GM04503 (cell line): Measurements from ENCODE around the gene GPR84.

Experiments
- DNase-seq: peaks from one replicate; pipeline ENCODE4 v3.0.0-alpha.2; 2012; ENCODE audit warnings: low read depth

The GPR84 gene

DNA sequence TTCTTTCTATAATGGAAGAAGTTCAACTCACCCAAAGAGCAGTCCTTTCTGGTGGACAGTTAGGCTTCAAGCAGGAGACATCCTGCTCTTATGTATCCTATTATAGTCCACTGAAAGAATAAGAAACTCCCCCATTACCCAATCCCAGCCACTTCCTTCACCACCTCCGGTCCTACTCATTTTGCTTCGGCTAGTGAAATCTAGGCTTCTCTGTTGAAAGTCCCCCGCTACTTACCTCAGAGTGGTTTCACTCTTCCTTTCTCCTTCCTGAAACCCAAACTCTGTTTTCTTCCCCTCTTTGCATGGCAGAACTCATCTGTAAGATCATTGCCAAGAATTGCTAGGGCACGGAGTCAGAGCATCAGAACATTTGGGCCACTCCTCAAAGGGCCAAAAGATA is at the start of gene GPR84:
Gene GPR84, minus strand, starts transcription at position 74 of the 400 bp plus-strand sequence. CDS start 635 bp downstream, outside the sequence.
- no peak for DNase-seq

DNA sequence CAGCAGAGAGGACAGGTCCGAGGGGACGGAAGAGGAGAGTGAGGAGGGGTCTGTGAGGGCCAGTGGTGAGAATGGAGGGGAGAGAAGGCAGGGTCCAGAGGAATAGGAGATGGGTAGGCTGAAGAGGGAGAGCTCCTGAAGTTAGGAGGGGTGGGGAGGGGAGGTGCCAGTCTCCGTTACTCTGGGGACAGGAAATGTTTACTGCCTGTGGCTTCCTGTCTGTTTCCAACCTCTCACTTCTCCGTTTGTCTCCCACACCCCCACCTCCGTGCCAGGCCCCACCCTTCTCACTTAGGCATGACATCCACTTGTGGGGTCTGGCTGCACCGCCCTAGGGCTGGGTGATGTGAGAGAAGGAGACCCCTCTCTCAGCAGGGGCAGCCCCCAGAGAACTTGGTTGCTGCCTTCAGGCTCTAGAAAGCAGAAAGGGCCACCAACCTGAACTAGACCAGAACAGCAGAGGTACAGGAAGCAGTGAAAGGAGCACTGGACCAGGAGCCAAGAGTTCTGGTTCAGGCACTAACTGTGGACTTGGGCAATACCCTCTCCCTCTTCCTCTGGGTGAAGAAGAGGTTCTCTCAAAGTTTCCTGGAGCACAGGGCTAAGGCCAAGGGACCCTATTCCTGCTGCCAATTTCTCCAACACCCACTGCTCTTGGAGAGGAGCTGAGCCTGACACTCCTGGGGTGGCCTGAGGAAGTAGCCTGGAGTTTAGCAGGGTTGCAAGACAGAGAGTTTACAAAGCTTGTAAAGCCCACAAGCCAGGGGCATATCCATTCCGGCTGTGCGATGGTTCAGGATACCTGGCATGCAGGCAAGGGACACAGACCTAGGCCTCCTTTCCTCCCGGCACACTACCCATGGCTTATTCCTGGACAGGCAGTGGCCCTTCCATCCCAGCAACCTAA is 49.3 kb upstream of the GPR84 start:
- DNase-seq, result peak; percentile 46

DNA sequence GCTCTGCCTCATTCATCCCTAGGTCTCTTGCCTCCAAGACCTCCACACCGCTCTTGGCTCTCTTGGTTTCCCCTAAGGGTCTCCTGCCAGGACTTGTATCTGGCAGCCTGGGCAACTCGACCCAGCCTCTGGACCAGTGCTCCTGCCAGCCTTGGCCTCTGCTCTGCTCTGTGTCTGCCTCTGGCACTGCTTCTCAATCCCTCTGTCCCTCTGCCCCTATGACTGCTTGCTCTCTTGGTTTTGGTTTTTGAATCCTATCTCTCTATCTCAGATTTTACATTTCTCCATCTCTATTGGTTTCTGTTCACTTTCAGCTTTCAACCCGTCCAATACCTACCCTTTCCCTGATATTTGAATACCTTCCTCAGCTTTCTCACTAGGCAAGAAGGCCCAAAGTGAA is 48.5 kb upstream of the GPR84 start:
- no peak for DNase-seq

DNA sequence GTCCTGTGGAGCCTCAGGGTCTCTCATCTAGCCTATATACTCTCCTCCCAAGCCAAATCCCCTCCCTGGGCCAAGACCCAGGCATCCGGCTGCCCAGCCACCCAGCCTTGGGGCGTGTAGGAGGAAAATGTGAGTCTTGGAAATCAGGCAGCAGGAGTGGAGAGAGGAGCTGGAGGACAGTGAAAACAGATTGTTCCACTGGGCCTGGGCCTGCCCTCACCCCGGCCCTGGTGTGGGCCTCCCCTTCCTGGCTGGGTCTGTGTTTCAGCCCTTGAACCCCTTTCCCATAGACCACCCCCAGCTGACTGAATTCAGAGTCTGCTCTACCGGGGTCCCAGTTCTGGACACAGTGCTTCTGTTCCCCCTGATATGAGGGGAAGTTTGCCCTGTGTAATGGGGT is 48.1 kb upstream of the GPR84 start:
- no peak for DNase-seq

DNA sequence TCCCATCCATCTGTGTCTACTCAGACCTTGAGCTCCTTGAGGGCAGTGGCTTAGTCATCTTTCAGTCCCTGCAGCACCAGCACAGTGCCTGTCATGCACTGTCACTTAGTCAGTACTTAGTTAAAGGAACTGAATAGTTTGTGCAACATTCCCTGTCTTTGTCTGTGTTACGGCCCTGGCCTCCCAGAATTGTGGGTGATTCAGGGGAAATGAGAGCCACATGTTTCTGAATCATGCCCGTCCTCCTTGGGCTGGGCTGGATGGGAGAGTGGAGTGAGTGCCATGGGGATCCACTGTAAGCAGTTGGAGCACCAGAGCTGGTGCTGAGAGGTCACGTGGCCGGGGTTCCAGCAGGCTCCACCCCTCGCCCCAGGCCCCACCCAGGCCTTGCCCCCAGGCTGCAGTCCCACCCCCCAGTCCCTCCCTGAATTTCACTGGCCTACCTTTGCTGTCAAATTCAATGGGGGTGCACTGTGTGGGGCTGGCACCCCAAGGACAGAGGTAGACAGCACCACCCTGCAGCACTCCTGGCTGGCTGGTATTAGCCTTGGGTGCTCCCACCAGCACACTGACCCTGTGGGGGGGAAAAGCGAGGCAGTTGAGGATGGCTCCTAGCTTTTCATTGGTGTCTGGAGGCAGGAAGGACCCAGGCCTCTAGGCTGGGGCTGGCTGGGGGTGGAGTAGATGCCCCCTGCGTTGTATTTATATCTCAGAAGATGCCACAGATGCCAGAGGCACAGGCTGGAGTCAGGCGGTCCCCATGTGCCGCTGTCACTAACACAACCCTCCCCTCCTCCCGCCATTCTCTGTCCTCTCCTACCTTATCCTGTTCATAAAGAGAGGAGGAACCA is 47.3 kb upstream of the GPR84 start:
- DNase-seq, result peak; percentile 99

DNA sequence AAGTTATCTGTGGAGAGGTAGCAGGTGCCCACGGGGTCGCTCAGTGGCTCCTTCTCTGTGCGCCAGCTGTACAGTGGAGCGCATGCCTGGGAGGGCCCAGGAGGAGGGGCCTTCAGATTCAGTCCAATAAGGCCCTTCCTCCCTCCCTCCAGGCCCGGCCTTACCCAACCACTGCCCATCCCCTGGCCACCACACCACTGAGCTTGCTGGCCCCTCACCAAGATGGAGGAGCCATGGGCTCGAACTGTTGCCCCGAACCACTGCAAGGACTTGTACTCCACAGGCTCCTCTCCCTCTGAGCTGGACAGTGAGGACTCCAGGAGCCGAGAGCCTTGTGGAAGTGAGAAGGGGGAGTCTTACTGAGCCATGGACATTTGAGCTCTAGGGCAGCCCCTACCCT is 45.0 kb upstream of the GPR84 start:
- no peak for DNase-seq

DNA sequence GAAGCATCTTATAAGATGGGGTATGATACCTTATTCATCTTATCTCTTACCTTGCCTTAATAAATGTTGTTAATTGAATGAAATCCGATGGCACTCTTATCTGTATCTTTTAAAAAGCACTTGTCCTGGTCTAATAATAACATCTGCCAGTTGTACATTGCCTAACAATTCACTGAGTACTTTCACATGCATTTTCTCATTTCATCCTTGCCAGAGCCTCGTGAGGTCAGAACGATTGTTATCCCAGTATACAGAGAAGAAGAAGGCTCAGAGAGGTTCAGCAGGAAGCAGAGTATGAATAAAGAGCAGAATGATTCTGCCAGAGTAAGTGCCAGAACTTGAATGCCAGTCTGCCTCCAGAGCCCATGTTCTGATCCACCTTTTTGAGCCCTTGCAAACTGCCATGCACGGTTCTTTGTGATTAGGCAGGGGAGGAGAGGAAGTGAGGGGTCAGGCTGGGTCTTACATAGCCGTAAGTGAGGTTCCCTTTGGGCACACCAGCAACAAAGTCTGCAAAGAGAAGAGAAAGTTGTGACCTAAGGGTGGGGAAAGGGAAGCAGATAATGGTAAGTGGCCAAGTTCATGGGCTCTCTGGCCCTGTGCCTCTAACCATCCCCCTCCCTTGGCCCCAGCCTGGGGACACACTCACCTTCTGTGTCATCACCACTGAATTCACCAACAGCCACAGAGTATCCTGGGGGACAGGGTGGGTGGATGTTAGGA is 43.1 kb upstream of the GPR84 start:
- no peak for DNase-seq

DNA sequence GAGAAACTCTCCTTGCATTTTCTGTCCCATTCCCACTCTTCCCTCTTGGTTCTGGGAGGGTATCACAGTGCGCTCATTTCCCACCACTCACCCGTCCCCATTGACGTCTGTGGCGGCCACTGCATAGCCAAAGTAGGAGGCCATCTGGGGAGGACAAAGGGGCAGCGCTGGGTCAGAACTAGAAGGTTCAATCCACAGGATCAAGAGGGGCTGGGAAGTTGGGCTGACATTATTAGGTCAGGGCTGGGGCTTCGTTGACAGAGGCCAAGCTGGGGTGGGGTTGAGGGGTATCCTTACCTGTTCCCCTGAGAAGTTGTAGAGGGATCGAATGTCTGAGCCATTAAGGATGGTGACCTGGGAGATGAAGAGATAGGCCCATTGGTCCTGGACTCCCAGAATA is 41.3 kb upstream of the GPR84 start:
- DNase-seq, result no peak

DNA sequence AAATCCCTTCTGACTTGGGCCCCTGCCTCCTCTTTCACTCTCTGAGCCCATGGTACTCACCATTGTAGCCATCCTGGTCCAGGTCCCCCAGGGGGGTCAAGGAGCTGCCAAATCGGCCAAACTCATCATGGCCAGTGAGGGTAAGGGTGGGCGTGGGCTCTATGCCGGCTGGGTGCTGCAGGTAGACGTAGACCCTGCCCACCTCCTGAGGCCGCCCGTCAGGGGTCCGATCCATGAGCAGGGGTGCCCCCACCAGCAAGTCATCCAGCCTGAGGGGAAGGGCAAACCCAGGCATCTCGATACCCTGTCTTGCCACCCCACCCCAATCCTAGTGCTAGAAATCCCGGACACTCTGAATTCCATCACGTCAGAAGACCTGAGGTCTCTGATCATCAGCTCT is 40.8 kb upstream of the GPR84 start:
- no peak for DNase-seq

DNA sequence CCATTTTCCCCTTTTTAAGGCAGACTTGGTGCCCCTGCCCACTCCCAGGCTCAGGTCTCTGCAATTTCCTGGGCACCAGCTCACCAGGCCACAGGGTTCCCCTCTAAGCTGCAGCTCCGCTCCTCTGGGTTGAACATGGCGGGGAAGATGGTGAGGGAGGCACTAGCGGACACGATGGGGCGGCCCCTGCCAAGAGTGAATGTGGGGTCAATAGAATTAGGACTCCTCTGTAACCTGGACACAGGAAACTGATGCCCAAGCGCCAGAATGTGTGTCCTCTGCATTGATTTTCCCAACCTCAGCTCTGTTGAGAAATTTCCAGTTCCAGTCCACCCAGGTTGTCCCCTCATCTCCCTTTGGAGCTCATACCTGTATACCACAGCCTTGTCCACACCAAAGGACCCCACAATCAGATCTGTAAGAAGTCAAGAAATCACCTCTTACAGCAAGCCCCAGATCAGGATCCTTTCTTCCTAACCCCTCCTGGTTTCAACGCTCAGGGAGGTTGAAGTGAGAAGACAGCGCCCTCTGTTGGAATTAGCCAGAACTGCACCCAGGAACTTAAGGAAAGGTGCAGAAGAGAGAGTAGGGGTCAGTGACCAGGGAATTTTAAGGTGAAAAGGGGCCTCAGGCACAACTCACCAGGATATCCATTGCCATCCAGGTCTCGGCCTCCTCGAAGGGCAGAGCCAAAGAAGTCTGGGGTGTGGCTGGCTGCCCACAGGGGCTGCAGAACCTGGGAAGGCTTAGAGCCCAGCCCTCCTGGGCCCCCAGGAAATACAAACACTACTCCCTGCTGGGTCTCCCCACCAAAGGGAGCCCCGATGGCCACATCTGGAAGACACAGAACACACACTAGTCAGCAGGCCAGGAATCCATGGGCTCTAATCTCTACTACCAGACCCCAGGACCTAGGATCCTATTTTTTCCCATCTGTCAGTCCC is 40.0 kb upstream of the GPR84 start:
- no peak for DNase-seq

DNA sequence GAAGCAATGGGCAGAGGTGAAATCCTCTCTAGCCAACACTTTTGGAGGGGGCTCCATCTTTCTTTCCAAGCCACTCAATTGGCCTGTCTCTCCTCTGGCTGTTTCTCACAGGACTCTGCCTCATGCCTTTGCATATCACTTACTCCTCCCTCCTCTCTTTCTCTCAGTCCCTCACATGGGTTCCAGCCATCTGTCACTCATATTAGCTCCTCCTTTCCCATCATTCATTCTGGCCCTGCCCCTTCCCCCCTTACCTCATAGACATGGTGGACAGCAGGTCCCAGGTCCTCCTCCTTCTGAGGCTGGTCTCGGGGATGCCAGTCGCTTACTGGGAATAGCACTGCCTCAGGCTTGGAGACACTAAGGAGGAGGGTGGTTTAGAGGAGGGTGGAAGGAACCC is 36.8 kb upstream of the GPR84 start:
- no peak for DNase-seq

DNA sequence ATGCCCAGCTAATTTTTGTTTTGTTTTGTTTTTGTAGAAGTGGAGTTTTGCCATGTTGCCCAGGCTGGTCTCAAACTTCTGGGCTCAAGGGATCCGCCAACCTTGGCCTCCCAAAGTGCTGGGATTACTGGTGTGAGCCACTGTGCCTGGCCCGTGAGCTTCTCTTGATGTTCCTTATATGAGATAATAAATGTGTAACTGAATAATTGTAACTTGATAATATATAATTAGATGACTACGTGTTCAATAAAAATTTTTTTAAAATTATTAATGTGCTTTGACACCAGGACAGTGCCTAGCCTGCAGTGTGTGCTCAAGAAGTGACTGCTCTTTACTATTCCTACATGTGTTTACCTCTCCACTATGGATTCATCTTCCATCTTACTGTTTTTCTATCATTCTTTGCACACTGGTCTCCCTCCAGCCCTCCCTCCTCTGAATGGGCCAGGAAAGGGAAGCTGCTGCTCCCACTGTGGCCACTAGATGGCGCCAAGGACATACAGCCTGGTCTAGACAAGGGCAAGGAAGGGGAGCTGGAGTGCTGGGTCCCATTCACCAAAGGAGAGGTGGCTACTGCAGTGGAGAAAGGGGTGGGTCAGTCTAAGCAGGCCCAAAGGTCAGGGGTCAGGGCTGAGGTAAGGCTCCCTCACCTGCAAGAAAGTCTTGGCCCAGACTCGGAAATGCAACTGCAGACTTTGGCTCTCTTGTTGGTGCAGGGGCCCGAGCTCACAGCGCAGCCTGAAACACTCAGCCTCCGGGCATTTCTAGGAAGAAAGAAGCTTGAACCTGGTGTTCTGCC is 34.9 kb upstream of the GPR84 start:
- no peak for DNase-seq

DNA sequence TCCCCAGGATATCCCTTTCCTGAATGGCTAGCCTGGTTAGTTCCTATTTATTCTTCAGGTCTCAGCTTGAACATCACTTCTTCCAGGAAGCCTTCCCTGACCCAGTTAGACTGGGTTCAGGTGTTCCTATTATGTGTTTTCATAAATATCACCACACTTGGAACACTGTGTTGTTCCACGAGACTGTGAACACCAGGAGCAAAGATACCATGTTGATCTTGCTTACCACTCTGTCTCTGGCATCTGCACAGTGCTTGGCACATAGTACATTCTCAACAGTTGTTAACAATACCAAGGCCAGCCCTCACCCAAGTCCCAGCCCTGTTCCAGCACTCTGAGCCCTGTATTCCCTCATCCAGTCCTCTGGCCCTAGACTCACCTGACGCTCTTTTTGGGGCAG is 33.9 kb upstream of the GPR84 start:
- no peak for DNase-seq

DNA sequence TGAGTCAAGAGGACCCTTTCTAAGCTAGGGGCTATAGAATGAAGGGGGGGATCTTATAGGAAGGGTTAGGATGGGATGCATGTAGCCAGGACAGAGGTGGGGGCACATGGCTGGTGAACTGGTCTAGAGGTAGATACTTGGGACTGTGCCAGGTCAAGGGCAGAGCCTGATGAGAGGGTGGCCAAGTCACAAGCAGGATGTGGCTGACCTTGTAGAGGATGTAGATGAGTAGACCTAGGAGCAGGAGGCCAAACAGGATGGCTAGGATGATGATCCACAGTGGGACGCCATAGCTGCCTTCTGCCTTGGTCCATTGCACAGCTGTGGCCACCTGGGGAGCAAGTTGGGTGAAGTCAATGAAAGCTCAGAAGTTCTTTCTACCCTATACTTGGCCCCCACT is 32.9 kb upstream of the GPR84 start:
- DNase-seq, result no peak

DNA sequence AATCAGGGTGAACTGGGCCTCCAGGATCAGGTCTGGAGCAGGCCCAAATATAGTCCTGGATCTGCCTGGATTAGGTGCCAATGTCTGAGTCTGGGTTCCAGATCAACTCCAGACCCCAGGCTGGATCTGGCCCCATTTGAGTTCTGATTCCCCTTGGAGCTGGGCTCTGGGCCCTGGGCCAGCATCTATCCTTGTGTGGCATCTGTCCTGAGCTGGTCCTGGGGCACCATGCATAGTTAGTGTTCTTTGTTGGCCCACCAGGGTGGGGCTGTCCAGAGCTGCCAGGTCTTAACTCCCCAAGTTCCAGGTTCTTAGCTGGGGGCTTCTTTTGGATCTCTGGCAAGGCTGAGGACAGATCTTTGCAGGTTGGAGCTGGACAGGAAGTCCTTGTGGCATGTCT is 31.3 kb upstream of the GPR84 start:
- no peak for DNase-seq

DNA sequence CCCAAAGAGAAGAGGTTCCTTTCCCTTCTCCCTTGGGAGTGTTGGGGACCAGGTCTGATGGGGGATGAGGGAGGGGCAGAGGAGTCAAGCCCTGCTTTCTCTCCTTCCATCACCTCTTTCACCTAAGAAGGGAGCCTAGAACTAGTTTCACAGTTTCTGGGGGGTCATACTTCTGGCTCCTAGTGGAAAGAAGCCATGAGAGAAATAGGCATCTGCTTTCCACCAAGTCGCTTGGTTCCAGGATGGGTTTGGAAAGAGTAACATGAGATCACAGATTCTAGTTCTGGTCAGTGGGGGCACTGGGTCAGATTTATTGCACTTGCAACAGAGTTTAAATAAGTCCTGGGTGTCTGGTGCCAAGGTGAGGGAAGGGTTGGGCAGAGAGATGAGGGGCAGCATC is 30.7 kb upstream of the GPR84 start:
- no peak for DNase-seq

DNA sequence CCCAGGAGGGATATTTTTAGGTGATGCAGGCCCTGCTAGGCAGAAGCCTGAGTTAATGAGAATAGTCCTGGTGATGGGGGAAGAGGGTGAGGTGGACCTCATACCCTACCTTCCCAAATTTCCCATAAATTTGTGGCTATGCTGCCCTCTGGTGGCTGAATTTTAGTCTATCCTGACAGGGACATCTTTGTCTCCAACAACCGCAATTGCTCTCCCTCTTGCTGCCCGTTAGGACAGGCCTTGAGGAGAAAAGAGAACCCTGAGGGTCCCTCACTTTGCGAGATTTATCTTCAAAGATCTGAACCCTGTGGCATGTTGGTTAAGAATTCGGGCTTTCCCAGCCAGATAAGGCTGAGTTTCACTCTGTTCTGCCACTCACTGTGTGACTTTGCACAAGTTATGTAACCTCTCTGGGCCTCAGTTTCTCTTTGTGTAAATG is 30.0 kb upstream of the GPR84 start:
- no peak for DNase-seq

DNA sequence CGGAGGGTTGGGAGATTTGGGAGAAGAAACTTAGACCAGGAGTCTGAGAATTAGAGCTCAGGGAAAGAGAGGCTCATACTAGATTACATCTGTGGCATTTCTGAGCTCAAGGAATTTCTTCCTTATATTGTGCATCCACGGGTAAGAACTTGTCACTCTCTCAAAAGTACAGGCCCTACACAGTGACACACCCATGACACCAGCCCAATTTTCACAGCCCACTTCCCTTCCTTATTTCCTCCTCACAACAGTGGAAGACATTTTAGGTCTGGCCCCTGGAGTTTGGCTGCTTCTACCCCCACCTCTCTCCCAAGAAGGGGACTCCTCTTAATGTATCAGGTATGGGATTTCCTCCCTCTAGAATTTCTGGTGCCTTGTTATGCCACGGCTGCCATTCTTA is 29.5 kb upstream of the GPR84 start:
- no peak for DNase-seq

DNA sequence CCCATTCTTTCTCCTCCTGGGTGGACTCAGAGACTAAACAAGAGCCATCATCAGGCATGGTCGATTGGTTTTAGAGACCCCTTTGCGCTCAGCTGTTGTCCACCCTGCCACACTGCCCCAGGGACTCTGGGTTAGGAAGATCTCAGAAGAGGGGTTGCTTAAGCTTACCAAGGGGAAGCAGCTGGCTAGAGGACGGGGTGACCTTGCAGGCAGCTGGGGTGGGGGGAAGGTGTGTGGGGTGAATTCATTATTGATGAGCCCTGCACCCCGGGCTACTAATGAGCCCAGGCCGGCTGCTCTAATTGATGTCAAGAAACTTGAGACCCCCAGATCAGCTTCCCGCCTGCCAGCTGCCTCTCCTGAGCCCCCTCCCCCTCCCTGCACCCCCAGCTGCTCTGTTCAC is 28.9 kb upstream of the GPR84 start:
- DNase-seq, result no peak

DNA sequence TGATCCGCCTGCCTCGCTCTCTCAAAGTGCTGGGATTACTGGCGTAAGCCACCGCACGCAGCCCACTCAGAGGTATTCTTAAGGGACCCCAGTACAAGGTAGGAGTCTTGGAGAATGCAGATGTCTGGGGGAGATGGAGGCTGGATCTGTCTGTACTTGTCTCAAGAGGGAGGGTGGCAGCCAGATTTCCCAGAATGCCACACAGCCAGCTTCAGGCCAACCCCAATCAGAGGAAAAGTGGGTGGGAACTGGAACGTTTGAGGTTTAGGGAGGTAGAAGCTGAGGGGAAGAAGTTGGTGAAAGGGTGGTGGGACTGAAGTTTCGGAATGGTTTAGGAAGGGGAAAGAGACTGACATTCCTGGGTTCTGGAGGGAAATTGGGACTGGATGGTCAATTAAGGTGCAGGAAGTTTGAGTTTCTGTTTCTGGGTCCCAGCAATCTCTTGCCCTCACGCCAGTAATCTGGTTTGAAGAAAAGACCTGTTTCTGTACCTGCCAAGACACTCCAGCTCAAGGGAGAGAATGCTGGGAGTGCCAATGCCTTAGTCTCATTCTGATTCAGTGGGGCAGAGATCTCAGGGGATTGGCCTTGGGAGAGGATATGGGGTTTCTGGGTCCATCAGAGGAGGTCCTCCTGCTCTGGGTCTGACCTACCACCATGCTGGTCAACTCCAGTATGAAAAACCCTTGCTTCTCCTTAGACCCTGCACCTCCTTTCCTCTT is 28.4 kb upstream of the GPR84 start:
- DNase-seq, result no peak
